Left ventricle myocardium inferior (tissue), 1 donor: ENCODE measurements around the gene STX8. TPM values are rescaled to one million over a fixed set of nuclear protein-coding genes. Genes with fewer than 3 reads are reported as not detected.
A peak's percentile ranks its signal among the peaks of the same experiment; 100 is the strongest.

Source experiments
- DNase-seq: peaks from one replicate; pipeline ENCODE4 v3.0.0-alpha.2; 2020
- H3K27ac ChIP-seq: fragments of 200-600 bp; replicated peaks from 2 replicates; pipeline ENCODE4 v1.8.0; 2021
- H3K27me3 ChIP-seq: fragments of 200-600 bp; 2 replicates; pipeline ENCODE4 v1.8.0; 2021; ENCODE audit warnings: low read depth
- H3K36me3 ChIP-seq: fragments of 200-600 bp; 2 replicates; pipeline ENCODE4 v1.8.0; 2021
- H3K4me1 ChIP-seq: fragments of 200-600 bp; 2 replicates; pipeline ENCODE4 v1.8.0; 2021
- H3K4me3 ChIP-seq: fragments of 200-600 bp; 2 replicates; pipeline ENCODE4 v1.8.0; 2021; ENCODE audit warnings: mild to moderate bottlenecking, moderate library complexity
- H3K9me3 ChIP-seq: fragments of 200-600 bp; replicated peaks from 2 replicates; pipeline ENCODE4 v1.8.0; 2021
- intact Hi-C: fragments of 100-400 bp; cut with micrococcal nuclease; formaldehyde crosslinking; loops from one replicate; pipeline ENCODE4 v1.11.0; 2022
- total RNA-seq: library from RNA; stranded (reverse); fragmentation: NEBNext Ultra II Directional; extraction: Animal tissue kit (Norgen Biotek cat#: 25700); gene quantifications from one replicate; pipeline ENCODE4 v1.2.1, GENCODE V29; 2021
- TF ChIP-seq, protein P1 (sequence below): fragments of 200-600 bp; IDR thresholded peaks from 2 replicates; pipeline ENCODE4 v1.8.0; 2021; ENCODE audit warnings: antibody characterized with exemption, mild to moderate bottlenecking, borderline replicate concordance
- donor health status: DM: no; HTN: yes; CAD: no; lungs with severe emphysema.

Gene STX8
- total RNA-seq, 1 donor from 2014 or later, result 61.3 TPM

DNA sequence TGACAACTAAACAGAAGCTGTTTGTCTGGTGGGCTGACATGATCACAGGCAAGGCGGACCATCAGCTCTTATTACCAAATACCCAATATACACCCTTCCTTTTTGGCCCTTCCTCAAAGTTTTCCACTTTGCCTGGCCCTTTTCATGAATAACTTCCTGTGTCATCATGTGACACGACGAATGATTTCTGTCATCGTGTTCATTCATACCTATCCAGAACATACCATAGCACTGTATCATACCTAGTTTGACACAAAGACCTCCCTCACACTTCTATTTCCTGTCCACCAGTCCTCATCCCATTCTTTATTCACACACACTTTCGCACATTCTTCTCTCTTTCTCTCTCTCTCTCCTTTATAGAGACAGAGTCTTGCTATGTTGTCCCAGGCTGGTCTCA is 131.8 kb downstream of the STX8 start:
- intact Hi-C loops, result no loop called here

GRCh38 chr17:9439851-9440250 is 135.8 kb downstream of the STX8 start:
- Histone ChIP-seq H3K36me3 (no peaks in the 10 kb centered on the region), H3K9me3 (no peaks in the 10 kb centered on the region), H3K27me3 (no peaks in the 10 kb centered on the region), H3K4me1 (no peaks in the 10 kb centered on the region), H3K4me3 (no peak overlapping the region), H3K27ac (no peak overlapping the region)
- DNase-seq, result no peak
- intact Hi-C loops, result no loop called here
- TF ChIP-seq, protein P1, sequence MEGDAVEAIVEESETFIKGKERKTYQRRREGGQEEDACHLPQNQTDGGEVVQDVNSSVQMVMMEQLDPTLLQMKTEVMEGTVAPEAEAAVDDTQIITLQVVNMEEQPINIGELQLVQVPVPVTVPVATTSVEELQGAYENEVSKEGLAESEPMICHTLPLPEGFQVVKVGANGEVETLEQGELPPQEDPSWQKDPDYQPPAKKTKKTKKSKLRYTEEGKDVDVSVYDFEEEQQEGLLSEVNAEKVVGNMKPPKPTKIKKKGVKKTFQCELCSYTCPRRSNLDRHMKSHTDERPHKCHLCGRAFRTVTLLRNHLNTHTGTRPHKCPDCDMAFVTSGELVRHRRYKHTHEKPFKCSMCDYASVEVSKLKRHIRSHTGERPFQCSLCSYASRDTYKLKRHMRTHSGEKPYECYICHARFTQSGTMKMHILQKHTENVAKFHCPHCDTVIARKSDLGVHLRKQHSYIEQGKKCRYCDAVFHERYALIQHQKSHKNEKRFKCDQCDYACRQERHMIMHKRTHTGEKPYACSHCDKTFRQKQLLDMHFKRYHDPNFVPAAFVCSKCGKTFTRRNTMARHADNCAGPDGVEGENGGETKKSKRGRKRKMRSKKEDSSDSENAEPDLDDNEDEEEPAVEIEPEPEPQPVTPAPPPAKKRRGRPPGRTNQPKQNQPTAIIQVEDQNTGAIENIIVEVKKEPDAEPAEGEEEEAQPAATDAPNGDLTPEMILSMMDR, result no peak

More for the DNA sequence above, 131.8 kb downstream of the STX8 start:
- no peak overlapping the region for H3K27ac ChIP-seq
- no peaks in the 10 kb centered on the region for H3K27me3 ChIP-seq
- TF ChIP-seq, protein P1, result no peak
- DNase-seq, result no peak
- H3K36me3 ChIP-seq, result no peaks in the 10 kb centered on the region
- H3K4me1 ChIP-seq, result peaks cover 7% of the 10 kb centered on the region
- no peak overlapping the region for H3K4me3 ChIP-seq
- H3K9me3 ChIP-seq, result no peaks in the 10 kb centered on the region

GRCh38 chr17:9436630-9437029 is 139.0 kb downstream of the STX8 start:
- Histone ChIP-seq H3K27me3 (no peaks in the 10 kb centered on the region), H3K36me3 (no peaks in the 10 kb centered on the region), H3K4me3 (no peak overlapping the region), H3K27ac (no peak overlapping the region), H3K9me3 (no peaks in the 10 kb centered on the region), H3K4me1 (peaks cover 17% of the 10 kb centered on the region)
- DNase-seq, result no peak
- TF ChIP-seq, protein P1, result no peak
- intact Hi-C loops, result no loop called here

- no peaks in the 10 kb centered on the region for H3K9me3 ChIP-seq
- no peak overlapping the region for H3K27ac ChIP-seq
- TF ChIP-seq, protein P1, result no peak
- H3K27me3 ChIP-seq, result no peaks in the 10 kb centered on the region
- H3K4me3 ChIP-seq, result no peak overlapping the region
- H3K36me3 ChIP-seq, result no peaks in the 10 kb centered on the region
- DNase-seq, result no peak
- intact Hi-C loops, result no loop called here
- H3K4me1 ChIP-seq, result peaks cover 22% of the 10 kb centered on the region
Measured at GRCh38 chr17:9435165-9435564, 140.5 kb downstream of the STX8 start.

- no peak for DNase-seq
- intact Hi-C loops, result no loop called here
- Histone ChIP-seq H3K27me3 (no peaks in the 10 kb centered on the region), H3K9me3 (no peaks in the 10 kb centered on the region), H3K27ac (no peak overlapping the region), H3K4me1 (peaks cover 22% of the 10 kb centered on the region), H3K4me3 (no peak overlapping the region), H3K36me3 (no peaks in the 10 kb centered on the region)
- TF ChIP-seq, protein P1, result no peak
Measured at GRCh38 chr17:9434642-9435057, 141.0 kb downstream of the STX8 start.

- H3K36me3 ChIP-seq, result no peaks in the 10 kb centered on the region
- no peaks in the 10 kb centered on the region for H3K27me3 ChIP-seq
- no peak for DNase-seq
- TF ChIP-seq, protein P1, result no peak
- peaks cover 23% of the 10 kb centered on the region for H3K4me1 ChIP-seq
- intact Hi-C loops, result no loop called here
- no peak overlapping the region for H3K4me3 ChIP-seq
- H3K27ac ChIP-seq, result peak overlapping the region; percentile 66
- H3K9me3 ChIP-seq, result no peaks in the 10 kb centered on the region
Measured at GRCh38 chr17:9432934-9433421, 142.6 kb downstream of the STX8 start.
